ENCODE results near the gene C13orf46.
"Not testable (repeated sequence)": the region's sequence is repeated elsewhere in the genome, so short reads cannot be mapped to it uniquely, and the experiment has no call there.

C13orf46 gene

GRCh38 chr13:113920606-113921286 is 53.1 kb downstream of the C13orf46 start:
- DNase-seq, result peak; percentile 32

DNA sequence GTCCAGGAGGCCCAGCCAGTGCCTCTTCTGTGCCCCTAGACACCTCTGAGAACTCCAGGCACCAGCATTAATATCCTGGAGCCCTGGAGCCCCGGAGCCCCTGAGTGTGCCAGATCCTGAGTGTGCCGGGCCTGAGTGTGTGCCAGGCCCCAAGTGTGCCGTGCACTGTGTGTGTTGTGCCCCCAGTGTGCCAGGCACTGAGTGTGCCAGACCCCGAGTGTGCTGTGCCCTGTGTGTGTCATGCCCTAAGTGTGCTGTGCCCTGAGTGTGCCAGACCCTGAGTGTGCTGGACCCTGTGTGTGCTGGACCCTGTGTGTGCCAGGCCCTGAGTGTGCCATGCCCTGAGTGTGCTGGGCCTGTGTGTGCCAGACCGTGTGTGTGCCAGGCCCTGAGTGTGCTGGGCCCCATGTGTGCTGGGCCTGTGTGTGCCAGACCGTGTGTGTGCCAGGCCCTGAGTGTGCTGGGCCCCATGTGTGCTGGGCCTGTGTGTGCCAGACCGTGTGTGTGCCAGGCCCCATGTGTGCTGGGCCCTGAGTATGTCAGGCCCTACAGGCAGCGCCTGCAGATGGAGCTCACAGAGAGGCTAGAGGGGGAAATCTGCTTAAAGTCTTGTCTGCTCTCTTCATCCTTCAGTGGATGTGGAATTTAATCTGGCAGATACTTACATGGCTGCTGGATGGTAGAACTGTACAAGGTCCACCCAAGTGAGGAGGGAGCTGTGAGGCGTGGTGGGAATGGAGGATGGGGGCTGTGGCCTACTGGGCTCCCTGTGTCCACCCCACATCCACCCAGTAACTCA is 53.9 kb downstream of the C13orf46 start:
- DNase-seq, result peak; percentile 24

DNA sequence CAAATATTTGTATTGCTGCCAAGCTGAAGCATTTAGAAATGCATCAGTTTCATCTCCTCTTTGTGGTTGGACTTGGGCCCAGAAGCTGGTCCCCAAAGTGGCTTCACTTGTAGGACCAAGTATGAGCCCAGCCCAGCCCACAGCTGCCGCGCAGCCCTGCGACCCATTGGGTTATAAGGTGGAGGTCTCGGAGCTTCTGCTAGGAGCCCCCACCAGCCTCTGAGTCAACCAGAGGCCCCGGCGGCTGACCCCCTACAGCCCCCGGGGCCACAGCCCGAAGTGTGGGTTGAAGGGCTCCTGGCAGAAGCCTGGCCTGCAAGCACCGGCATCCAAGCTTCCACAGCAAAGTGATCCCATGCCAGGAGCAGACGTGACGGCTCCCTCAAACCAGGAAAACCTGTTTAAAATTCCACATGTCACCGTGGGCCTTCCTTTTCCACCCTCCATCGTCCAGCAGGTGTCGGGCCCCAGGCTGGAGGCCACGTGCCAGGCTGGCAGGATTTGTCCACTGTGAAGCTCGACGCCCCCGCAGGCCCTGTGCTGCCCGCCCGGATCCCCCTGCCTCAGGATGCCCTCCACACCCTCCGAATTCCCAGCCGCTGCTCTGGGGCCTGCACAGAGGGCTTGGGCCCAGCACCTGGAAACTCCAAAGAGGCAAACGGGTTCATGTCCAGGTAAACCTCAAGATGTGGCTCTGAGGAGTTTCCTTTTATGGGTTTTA is 54.7 kb downstream of the C13orf46 start:
- peak; percentile 46 for DNase-seq

GRCh38 chr13:113918580-113918979 is 55.3 kb downstream of the C13orf46 start:
- peak; percentile 28 for DNase-seq

DNA sequence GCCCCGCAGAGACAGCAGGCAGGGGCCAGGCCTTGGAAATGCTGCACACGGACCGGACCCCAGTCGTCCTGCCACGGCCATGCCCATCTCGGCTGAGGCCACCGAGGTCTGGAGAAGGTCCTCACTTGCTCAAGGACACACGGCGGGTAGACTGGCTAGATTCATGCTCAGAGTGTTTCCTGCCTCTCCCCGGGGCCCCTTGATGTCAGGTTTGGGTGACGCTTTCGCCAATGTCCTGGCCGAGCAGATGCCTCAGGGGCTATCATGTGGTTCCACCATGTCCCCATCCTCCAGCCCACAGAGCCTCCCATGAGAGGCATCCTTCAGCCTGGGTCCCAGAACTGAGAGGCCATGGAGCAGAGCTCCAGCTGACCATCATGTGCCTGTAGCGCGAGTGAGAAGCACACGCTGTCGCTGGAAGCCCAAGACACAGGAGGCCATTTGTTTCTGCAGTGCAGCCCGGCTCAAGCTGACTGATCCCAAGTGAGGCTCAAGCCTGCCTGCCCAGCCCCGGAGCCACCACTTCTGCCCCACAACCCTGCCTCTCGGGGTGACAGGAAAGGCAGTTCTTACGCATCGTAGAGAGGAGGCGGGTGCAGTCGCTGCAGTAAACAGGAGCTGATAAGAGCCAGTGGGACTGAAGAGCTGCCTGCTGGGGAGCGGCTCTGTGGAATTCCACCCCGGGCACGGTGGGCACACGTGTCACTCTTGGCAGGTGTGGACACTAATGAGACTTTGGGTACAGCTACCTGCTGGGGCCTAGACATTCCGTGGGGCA is 56.1 kb downstream of the C13orf46 start:
- DNase-seq, result peak; percentile 54

DNA sequence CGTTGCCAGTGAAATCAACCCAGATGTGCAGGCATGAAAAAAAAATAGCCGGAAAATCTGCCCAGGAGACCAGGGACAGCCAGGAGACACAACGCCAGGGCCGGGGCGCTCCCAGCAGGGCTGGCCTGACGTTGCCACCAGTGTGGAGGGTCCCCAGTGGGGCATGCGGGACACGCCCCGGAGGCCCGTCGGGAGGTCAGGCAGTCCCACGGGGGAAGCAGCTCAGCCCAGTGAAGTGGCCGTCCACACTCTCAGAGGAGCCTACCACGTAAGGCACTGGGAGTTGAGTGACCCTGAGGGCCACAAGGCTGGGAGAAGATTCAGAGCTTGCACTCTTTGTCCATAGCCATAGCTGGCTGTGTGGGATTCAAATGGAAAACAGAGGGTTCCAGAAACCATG is 56.8 kb downstream of the C13orf46 start:
- peak; percentile 32 for DNase-seq

GRCh38 chr13:113916330-113916815 is 57.5 kb downstream of the C13orf46 start:
- DNase-seq, result peak; percentile 26

GRCh38 chr13:113915786-113916329 is 58.0 kb downstream of the C13orf46 start:
- peak; percentile 33 for DNase-seq

- DNase-seq, result peak; percentile 44
These were observed 58.7 kb downstream of the C13orf46 start for GRCh38 chr13:113915012-113915763.

DNA sequence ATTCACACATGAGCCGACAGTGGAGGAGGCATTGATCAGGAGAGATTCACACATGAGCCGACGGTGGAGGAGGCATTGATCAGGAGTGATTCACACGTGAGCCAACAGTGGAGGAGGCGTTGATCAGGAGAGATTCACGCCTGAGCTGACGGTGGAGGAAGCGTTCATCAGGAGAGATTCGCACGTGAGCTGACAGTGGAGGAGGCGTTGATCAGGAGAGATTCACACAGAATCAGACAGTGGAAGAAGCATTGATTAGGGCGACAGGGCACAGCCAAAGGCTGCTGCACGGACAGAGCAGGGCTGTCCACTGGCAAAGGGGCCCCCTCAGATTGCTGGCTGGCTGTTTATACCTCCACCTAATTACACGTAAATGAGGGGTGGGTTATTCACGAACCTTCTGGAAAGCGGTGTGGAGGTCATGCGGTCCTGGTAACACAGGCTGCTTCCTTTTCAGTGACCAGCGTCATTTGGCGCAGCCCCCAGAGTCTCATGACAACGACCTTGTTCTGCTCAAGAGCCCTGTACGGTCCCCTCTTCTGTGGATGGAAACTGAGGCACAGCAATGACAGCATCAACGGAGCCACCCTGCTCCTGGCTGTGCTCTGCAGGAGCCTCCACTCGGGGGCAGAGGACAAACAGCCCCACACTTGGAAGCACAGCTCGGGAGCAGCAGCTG is 59.4 kb downstream of the C13orf46 start:
- DNase-seq, result peak; percentile 37

- not testable (repeated sequence) for DNase-seq
These were observed 60.0 kb downstream of the C13orf46 start for GRCh38 chr13:113913838-113914237.

DNA sequence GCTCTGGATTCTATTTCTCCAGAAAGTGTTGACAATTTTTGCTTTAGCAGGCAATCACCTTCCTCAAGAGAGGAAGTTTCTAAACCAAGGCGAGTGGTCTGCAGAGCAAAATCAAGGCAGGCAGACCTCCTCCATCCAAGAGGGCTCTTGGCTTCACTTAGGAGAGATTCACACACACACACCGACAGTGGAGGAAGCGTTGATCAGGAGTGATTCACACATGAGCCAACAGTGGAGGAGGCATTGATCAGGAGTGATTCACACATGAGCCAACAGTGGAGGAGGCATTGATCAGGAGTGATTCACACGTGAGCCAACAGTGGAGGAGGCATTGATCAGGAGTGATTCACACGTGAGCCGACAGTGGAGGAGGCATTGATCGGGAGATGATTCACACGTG is 60.5 kb downstream of the C13orf46 start:
- DNase-seq, result peak; percentile 35

- no peak for DNase-seq
These were observed 61.3 kb downstream of the C13orf46 start for GRCh38 chr13:113912596-113912995.

GRCh38 chr13:113907635-113908617 is 66.0 kb downstream of the C13orf46 start:
- DNase-seq, result peak; percentile 52

- peak; percentile 15 for DNase-seq
These were observed 67.3 kb downstream of the C13orf46 start for GRCh38 chr13:113906571-113906970.

- peak; percentile 32 for DNase-seq
These were observed 67.9 kb downstream of the C13orf46 start for GRCh38 chr13:113905942-113906341.

DNA sequence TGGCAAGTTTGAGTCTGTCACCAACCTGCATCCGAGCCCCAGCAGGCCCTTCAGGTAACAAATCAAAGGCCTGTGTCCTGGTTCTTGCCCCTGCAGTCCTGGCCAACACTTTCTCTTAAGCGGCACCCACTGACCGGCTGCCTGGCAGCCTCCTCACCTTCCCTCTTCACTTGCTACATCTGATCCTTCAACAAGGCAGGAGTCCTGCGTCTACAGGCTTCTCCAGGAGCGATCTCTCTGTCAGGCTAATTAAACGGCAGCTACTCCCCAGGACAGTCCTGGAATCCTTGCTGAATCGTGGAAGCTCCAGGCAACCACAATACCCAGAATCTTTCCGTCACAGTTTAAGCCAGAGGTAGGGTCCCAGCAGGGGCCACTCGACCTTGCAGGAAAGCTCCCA is 68.9 kb downstream of the C13orf46 start:
- DNase-seq, result peak; percentile 35

DNA sequence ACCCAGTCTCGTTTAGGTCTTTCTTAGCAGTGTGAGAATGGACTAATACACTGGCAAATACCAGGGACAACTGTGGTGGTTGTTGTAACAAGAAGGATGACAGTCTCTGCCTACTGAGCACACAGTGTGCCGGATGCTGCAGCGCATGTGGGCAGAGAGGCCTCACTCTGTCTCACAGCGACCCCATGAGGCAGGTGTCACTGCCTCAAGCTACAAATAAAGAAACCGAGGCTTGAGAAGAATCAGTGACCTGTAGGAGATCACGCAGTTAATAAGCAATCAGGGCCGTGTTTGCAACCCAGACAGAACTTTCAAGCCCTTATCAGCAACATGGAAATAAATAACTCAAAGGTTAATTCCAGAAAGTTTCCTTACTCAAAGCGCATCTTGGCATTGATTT is 69.5 kb downstream of the C13orf46 start:
- peak; percentile 55 for DNase-seq

GRCh38 chr13:113903912-113904311 is 70.0 kb downstream of the C13orf46 start:
- peak; percentile 33 for DNase-seq

Data from activated CD8-positive, alpha-beta memory T cell treated with anti-CD3 and anti-CD28 coated beads for 24 hours (primary cell).